GM23338 (cell line): Measurements from ENCODE around the gene SLC7A4. TPM values are rescaled to one million over a fixed set of nuclear protein-coding genes. Genes with fewer than 3 reads are reported as not detected.

ENCODE experiments used
- ATAC-seq: fragments of 200-7000 bp; cut with Tn5 transposase; 3 replicates; pipeline ENCODE4 v1.9.1; 2020
- DNase-seq: peaks from one replicate; pipeline ENCODE4 v3.0.0-alpha.2; 2015; ENCODE audit warnings: low spot score
- H2AFZ ChIP-seq: fragments of 200-600 bp; sonication (generic); 2 replicates; pipeline ENCODE4 v1.8.0; 2016; ENCODE audit warnings: antibody characterized with exemption, mild to moderate bottlenecking, moderate library complexity
- H3F3A ChIP-seq: fragments of 200-600 bp; sonication (generic); replicated peaks from 2 replicates; pipeline ENCODE4 v1.8.0; 2017; ENCODE audit warnings: antibody characterized with exemption, mixed run types, low read depth
- H3K27ac ChIP-seq: fragments of 200-600 bp; sonication (generic); 2 replicates; pipeline ENCODE4 v1.6.1; 2016; ENCODE audit warnings: low read depth
- H3K27me3 ChIP-seq: fragments of 200-600 bp; sonication (generic); 2 replicates; pipeline ENCODE4 v1.8.0; 2016; ENCODE audit warnings: mild to moderate bottlenecking, mixed run types, moderate library complexity; ENCODE audit not compliant: insufficient read depth
- H3K36me3 ChIP-seq: fragments of 200-600 bp; sonication (generic); 2 replicates; pipeline ENCODE4 v1.8.0; 2016; ENCODE audit warnings: mild to moderate bottlenecking; ENCODE audit not compliant: insufficient read depth
- H3K4me1 ChIP-seq: fragments of 200-600 bp; sonication (generic); 2 replicates; pipeline ENCODE4 v1.8.0; 2016; ENCODE audit warnings: mild to moderate bottlenecking, moderate library complexity; ENCODE audit not compliant: insufficient read depth
- H3K4me2 ChIP-seq: fragments of 200-600 bp; sonication (generic); 2 replicates; pipeline ENCODE4 v1.7.1; 2017; ENCODE audit warnings: mixed run types
- H3K4me3 ChIP-seq: fragments of 200-600 bp; sonication (generic); 2 replicates; pipeline ENCODE4 v1.6.1; 2016; ENCODE audit warnings: mixed run types
- H3K79me2 ChIP-seq: fragments of 200-600 bp; sonication (generic); replicated peaks from 2 replicates; pipeline ENCODE4 v1.8.0; 2017; ENCODE audit warnings: mild to moderate bottlenecking; ENCODE audit not compliant: insufficient read depth
- H3K9me2 ChIP-seq: fragments of 200-600 bp; sonication (generic); 2 replicates; pipeline ENCODE4 v1.8.0; 2017; ENCODE audit not compliant: insufficient read depth
- H4K20me1 ChIP-seq: fragments of 200-600 bp; sonication (generic); replicated peaks from 2 replicates; pipeline ENCODE4 v1.8.0; 2017; ENCODE audit warnings: mild to moderate bottlenecking; ENCODE audit not compliant: insufficient read depth
- H3K27ac Mint-ChIP-seq: 2 replicates; pipeline ENCODE4 v1.8.0; 2020; ENCODE audit warnings: inconsistent platforms, mild to moderate bottlenecking, moderate library complexity, mixed read lengths
- H3K27me3 Mint-ChIP-seq: 3 replicates; pipeline ENCODE4 v1.8.0; 2022; ENCODE audit warnings: low read depth, mild to moderate bottlenecking, moderate library complexity, mixed read lengths, inconsistent platforms; ENCODE audit not compliant: insufficient read depth, poor library complexity
- H3K36me3 Mint-ChIP-seq: 3 replicates; pipeline ENCODE4 v1.8.0; 2021; ENCODE audit warnings: low read depth, mild to moderate bottlenecking, inconsistent platforms, moderate library complexity, mixed read lengths
- H3K4me1 Mint-ChIP-seq: 3 replicates; pipeline ENCODE4 v1.8.0; 2020; ENCODE audit warnings: mild to moderate bottlenecking, inconsistent platforms, mixed read lengths
- H3K4me3 Mint-ChIP-seq: 3 replicates; pipeline ENCODE4 v1.8.0; 2021; ENCODE audit warnings: moderate library complexity, mild to moderate bottlenecking, inconsistent platforms, mixed read lengths
- H3K9me3 Mint-ChIP-seq: 3 replicates; pipeline ENCODE4 v1.8.0; 2020; ENCODE audit warnings: moderate library complexity, mild to moderate bottlenecking, inconsistent platforms, mixed read lengths
- CREB1 ChIP-seq: fragments of 250-450 bp; sonication (Bioruptor Pico); IDR thresholded peaks from 2 replicates; pipeline ENCODE4 v1.5.0; 2020; ENCODE audit warnings: low read depth, mild to moderate bottlenecking, moderate library complexity
- CTCF ChIP-seq, 2 experiments: fragments of 200-600 bp in 1 of 2; sonication (generic) in 1 of 2; conservative IDR thresholded peaks; 2 replicates each; pipeline versions ENCODE4 v1.5.1 to v1.6.1; 2016 to 2017; ENCODE audit warnings: antibody characterized with exemption in 2 of 2, low read depth in 2 of 2, mild to moderate bottlenecking in 2 of 2, moderate library complexity in 1 of 2
- EZH2 ChIP-seq: fragments of 200-600 bp; sonication (generic); IDR thresholded peaks from one replicate; pipeline ENCODE4 v1.8.0; 2017; ENCODE audit warnings: antibody characterized with exemption, mild to moderate bottlenecking, low read depth; ENCODE audit not compliant: unreplicated experiment
- EZH2phosphoT487 ChIP-seq: fragments of 200-600 bp; sonication (generic); IDR thresholded peaks from one replicate; pipeline ENCODE4 v1.8.1; 2018; ENCODE audit warnings: antibody characterized with exemption; ENCODE audit not compliant: unreplicated experiment
- JUNB ChIP-seq: IDR thresholded peaks from one replicate; pipeline ENCODE4 v1.6.1; 2016; ENCODE audit warnings: antibody characterized with exemption; ENCODE audit not compliant: unreplicated experiment
- NANOG ChIP-seq: IDR thresholded peaks from 2 replicates; pipeline ENCODE4 v1.6.1; 2016; ENCODE audit warnings: antibody characterized with exemption, borderline replicate concordance
- POLR2AphosphoS5 ChIP-seq: IDR thresholded peaks from 2 replicates; pipeline ENCODE4 v1.6.1; 2016; ENCODE audit warnings: antibody characterized with exemption, low read depth
- REST ChIP-seq: IDR thresholded peaks from one replicate; pipeline ENCODE4 v1.6.1; 2018; ENCODE audit warnings: antibody characterized with exemption; ENCODE audit not compliant: unreplicated experiment
- STAT1 ChIP-seq: IDR thresholded peaks from one replicate; pipeline ENCODE4 v1.6.1; 2016; ENCODE audit warnings: antibody characterized with exemption; ENCODE audit not compliant: unreplicated experiment
- ZNF114 ChIP-seq: fragments of 250-450 bp; sonication (Bioruptor Pico); IDR thresholded peaks from 2 replicates; pipeline ENCODE4 v1.5.0; 2020; ENCODE audit warnings: mild to moderate bottlenecking, moderate library complexity
- ZNF331 ChIP-seq: fragments of 250-450 bp; sonication (Bioruptor Pico); IDR thresholded peaks from 2 replicates; pipeline ENCODE4 v1.5.0; 2020; ENCODE audit warnings: low read depth, mild to moderate bottlenecking, moderate library complexity
- polyA plus RNA-seq: library from polyadenylated mRNA; unstranded; fragments of >200 nt; fragmentation: Nextera tagmentation; extraction: Ambion mirVana; gene quantifications from 2 replicates; pipeline ENCODE4 v1.2.1, GENCODE V29; 2016
- total RNA-seq: library from RNA; depleted of rRNA; stranded (reverse); fragments of >200 nt; shearing (Covaris generic); gene quantifications from 2 replicates; pipeline ENCODE4 v1.2.3, GENCODE V29; 2014
- TF ChIP-seq, protein P1 (sequence below): fragments of 250-450 bp; sonication (Bioruptor Pico); IDR thresholded peaks from 2 replicates; pipeline ENCODE4 v1.5.0; 2020; ENCODE audit warnings: mild to moderate bottlenecking, moderate library complexity
- TF ChIP-seq, protein P2 (sequence below): IDR thresholded peaks from 2 replicates; pipeline ENCODE4 v1.6.1; 2016; ENCODE audit warnings: antibody characterized with exemption

SLC7A4 gene
- total and polyA plus RNA-seq, 2 experiments from 2014 or later: 0.07 to 0.44 TPM

DNA sequence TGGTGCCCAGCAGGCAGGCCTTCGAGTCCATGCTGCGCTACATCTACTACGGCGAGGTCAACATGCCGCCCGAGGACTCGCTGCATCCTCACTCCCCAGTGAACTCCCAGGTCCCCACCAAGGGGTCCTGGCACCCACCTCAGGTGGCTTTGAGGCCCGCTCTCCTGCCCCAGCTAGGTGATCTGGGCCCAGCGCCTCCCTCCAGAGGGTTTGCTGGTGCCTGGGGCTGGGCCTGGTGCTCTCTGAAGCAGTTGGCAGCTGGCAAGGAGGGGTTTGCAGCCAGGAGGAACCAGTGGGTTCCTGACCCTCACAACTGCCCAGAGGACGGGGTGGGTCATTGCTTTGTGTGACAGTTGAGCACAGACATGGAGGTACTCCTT lies 36.3 kb downstream of the SLC7A4 start:
- Histone ChIP-seq H3K4me3 (no peak overlapping the region), H3K27me3 (no peaks in the 10 kb centered on the region), H2AFZ (no peak overlapping the region), H3K79me2 (no peaks in the 10 kb centered on the region), H3K27ac (no peak overlapping the region), H3K9me2 (no peaks in the 10 kb centered on the region), H3F3A (no peaks in the 10 kb centered on the region), H3K4me2 (no peak overlapping the region), H4K20me1 (no peaks in the 10 kb centered on the region), H3K36me3 (no peaks in the 10 kb centered on the region), H3K4me1 (peaks cover 6% of the 10 kb centered on the region; the same call in 1 of the 2 replicates)
- Mint-ChIP-seq H3K36me3 (peaks cover 17% of the 10 kb centered on the region; the same call in 1 of the 3 replicates), H3K4me3 (no peak overlapping the region), H3K4me1 (no peaks in the 10 kb centered on the region), H3K9me3 (no peaks in the 10 kb centered on the region), H3K27ac (no peak overlapping the region), H3K27me3 (peaks cover 8% of the 10 kb centered on the region)
- ATAC-seq (no peak), DNase-seq (no peak)
- TF ChIP-seq ZNF114 (CRISPR knock-in tag): no peak
- no peak for TF ChIP-seq CTCF (conservative IDR thresholded peaks at IDR 0.05; ENCODE audit: low read depth in 2 of 2)
- no peak for TF ChIP-seq JUNB
- no peak for TF ChIP-seq EZH2phosphoT487
- TF ChIP-seq EZH2: no peak
- TF ChIP-seq REST: no peak
- TF ChIP-seq, protein P1, sequence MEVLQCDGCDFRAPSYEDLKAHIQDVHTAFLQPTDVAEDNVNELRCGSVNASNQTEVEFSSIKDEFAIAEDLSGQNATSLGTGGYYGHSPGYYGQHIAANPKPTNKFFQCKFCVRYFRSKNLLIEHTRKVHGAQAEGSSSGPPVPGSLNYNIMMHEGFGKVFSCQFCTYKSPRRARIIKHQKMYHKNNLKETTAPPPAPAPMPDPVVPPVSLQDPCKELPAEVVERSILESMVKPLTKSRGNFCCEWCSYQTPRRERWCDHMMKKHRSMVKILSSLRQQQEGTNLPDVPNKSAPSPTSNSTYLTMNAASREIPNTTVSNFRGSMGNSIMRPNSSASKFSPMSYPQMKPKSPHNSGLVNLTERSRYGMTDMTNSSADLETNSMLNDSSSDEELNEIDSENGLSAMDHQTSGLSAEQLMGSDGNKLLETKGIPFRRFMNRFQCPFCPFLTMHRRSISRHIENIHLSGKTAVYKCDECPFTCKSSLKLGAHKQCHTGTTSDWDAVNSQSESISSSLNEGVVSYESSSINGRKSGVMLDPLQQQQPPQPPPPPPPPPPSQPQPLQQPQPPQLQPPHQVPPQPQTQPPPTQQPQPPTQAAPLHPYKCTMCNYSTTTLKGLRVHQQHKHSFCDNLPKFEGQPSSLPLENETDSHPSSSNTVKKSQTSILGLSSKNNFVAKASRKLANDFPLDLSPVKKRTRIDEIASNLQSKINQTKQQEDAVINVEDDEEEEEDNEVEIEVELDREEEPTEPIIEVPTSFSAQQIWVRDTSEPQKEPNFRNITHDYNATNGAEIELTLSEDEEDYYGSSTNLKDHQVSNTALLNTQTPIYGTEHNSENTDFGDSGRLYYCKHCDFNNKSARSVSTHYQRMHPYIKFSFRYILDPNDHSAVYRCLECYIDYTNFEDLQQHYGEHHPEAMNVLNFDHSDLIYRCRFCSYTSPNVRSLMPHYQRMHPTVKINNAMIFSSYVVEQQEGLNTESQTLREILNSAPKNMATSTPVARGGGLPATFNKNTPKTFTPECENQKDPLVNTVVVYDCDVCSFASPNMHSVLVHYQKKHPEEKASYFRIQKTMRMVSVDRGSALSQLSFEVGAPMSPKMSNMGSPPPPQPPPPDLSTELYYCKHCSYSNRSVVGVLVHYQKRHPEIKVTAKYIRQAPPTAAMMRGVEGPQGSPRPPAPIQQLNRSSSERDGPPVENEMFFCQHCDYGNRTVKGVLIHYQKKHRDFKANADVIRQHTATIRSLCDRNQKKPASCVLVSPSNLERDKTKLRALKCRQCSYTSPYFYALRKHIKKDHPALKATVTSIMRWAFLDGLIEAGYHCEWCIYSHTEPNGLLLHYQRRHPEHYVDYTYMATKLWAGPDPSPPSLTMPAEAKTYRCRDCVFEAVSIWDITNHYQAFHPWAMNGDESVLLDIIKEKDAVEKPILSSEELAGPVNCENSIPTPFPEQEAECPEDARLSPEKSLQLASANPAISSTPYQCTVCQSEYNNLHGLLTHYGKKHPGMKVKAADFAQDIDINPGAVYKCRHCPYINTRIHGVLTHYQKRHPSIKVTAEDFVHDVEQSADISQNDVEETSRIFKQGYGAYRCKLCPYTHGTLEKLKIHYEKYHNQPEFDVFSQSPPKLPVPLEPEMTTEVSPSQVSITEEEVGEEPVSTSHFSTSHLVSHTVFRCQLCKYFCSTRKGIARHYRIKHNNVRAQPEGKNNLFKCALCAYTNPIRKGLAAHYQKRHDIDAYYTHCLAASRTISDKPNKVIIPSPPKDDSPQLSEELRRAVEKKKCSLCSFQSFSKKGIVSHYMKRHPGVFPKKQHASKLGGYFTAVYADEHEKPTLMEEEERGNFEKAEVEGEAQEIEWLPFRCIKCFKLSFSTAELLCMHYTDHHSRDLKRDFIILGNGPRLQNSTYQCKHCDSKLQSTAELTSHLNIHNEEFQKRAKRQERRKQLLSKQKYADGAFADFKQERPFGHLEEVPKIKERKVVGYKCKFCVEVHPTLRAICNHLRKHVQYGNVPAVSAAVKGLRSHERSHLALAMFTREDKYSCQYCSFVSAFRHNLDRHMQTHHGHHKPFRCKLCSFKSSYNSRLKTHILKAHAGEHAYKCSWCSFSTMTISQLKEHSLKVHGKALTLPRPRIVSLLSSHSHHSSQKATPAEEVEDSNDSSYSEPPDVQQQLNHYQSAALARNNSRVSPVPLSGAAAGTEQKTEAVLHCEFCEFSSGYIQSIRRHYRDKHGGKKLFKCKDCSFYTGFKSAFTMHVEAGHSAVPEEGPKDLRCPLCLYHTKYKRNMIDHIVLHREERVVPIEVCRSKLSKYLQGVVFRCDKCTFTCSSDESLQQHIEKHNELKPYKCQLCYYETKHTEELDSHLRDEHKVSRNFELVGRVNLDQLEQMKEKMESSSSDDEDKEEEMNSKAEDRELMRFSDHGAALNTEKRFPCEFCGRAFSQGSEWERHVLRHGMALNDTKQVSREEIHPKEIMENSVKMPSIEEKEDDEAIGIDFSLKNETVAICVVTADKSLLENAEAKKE (CRISPR knock-in tag): no peak
- no peak for TF ChIP-seq NANOG
- TF ChIP-seq, protein P2, sequence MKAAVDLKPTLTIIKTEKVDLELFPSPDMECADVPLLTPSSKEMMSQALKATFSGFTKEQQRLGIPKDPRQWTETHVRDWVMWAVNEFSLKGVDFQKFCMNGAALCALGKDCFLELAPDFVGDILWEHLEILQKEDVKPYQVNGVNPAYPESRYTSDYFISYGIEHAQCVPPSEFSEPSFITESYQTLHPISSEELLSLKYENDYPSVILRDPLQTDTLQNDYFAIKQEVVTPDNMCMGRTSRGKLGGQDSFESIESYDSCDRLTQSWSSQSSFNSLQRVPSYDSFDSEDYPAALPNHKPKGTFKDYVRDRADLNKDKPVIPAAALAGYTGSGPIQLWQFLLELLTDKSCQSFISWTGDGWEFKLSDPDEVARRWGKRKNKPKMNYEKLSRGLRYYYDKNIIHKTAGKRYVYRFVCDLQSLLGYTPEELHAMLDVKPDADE: no peak
- no peak for TF ChIP-seq STAT1
- TF ChIP-seq ZNF331 (CRISPR knock-in tag): no peak
- no peak for TF ChIP-seq CREB1
- TF ChIP-seq POLR2AphosphoS5: no peak
